Uterus (tissue), 2 donors: Measurements from ENCODE around the gene OPTC.

Source experiments
- POLR2A ChIP-seq, 2 donors: fragments of 450-650 bp; IDR thresholded peaks; one replicate each; pipeline ENCODE4 v1.6.1; 2016; ENCODE audit warnings: antibody characterized with exemption in 2 of 2, mild to moderate bottlenecking in 1 of 2, moderate library complexity in 1 of 2
- TF ChIP-seq, protein P1 (sequence below), 4 experiments: fragments of 200-600 bp in 2 of 4; fragments of 450-650 bp in 2 of 4; sonication (generic) in 2 of 4; IDR thresholded peaks; one replicate each; pipeline ENCODE4 v1.5.1; 2016 to 2019; ENCODE audit warnings: antibody characterized with exemption in 4 of 4, mild to moderate bottlenecking in 2 of 4, moderate library complexity in 1 of 4

DNA sequence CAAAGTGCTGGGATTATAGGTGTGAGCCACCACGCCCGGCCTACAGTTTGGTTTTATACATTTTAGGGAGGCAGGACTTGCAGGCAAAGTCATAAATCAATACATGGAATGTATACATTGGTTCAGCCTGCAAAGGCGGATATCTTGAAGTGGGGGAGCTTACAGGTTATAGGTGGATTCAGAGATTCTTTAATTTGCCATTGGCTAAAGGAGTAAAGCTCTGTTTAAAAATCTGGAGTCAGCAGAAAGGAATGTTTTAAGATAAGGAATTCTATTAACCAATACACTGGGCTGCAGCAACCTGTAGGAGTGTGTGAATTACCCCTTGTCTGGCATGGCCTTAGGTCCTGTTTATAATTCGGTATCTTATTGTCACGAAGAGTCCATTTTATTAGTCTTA, 57.6 kb downstream of the OPTC start:
- TF ChIP-seq, protein P1, sequence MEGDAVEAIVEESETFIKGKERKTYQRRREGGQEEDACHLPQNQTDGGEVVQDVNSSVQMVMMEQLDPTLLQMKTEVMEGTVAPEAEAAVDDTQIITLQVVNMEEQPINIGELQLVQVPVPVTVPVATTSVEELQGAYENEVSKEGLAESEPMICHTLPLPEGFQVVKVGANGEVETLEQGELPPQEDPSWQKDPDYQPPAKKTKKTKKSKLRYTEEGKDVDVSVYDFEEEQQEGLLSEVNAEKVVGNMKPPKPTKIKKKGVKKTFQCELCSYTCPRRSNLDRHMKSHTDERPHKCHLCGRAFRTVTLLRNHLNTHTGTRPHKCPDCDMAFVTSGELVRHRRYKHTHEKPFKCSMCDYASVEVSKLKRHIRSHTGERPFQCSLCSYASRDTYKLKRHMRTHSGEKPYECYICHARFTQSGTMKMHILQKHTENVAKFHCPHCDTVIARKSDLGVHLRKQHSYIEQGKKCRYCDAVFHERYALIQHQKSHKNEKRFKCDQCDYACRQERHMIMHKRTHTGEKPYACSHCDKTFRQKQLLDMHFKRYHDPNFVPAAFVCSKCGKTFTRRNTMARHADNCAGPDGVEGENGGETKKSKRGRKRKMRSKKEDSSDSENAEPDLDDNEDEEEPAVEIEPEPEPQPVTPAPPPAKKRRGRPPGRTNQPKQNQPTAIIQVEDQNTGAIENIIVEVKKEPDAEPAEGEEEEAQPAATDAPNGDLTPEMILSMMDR (IDR thresholded peaks at IDR 0.05) = no peak
- TF ChIP-seq POLR2A (IDR thresholded peaks at IDR 0.05) = no peak
